A549 (cell line): Measurements from ENCODE around the gene CEACAM16. TPM values are rescaled to one million over a fixed set of nuclear protein-coding genes. Genes with fewer than 3 reads are reported as not detected.

Source experiments
- BHLHE40 ChIP-seq: IDR thresholded peaks from 2 replicates; pipeline ENCODE4 v1.6.1; 2012; ENCODE audit warnings: low read depth, low read length, inconsistent platforms
- CBX8 ChIP-seq: fragments of 200-600 bp; sonication (generic); IDR thresholded peaks from 2 replicates; pipeline ENCODE4 v1.6.1; 2016
- CEBPB ChIP-seq, 2 experiments: fragments of >200 bp in 1 of 2; sonication (Bioruptor Twin) in 1 of 2; formaldehyde crosslinking in 1 of 2; IDR thresholded peaks; 2 replicates each; pipeline ENCODE4 v1.6.1; 2012 to 2016
- EHF ChIP-seq: fragments of 250-450 bp; sonication (Bioruptor Pico); IDR thresholded peaks from 2 replicates; pipeline ENCODE4 v1.5.0; 2020; ENCODE audit warnings: mild to moderate bottlenecking
- EP300 ChIP-seq, 2 experiments: fragments of >200 bp; sonication (Bioruptor Twin); formaldehyde crosslinking; IDR thresholded peaks; 2 replicates in 1 of 2; 3 replicates in 1 of 2; pipeline ENCODE4 v1.6.1; 2016 to 2017
- ESRRA ChIP-seq: fragments of 150-350 bp; IDR thresholded peaks from 2 replicates; pipeline ENCODE4 v1.6.1; 2014; ENCODE audit warnings: mild to moderate bottlenecking, low read length, borderline replicate concordance
- FOSL2 ChIP-seq, 2 experiments: fragments of 450-650 bp in 1 of 2; fragments of >200 bp in 1 of 2; sonication (Bioruptor Twin) in 1 of 2; formaldehyde crosslinking; IDR thresholded peaks; 2 replicates each; pipeline versions ENCODE4 v1.5.0 to v1.6.1; 2016 to 2020; ENCODE audit warnings: mild to moderate bottlenecking in 1 of 2, moderate library complexity in 1 of 2
- GATA3 ChIP-seq: IDR thresholded peaks from 2 replicates; pipeline ENCODE4 v1.6.1; 2012; ENCODE audit warnings: borderline replicate concordance
- HDAC2 ChIP-seq: fragments of 200-600 bp; sonication (generic); IDR thresholded peaks from 2 replicates; pipeline ENCODE4 v1.6.1; 2016
- HEYL ChIP-seq: fragments of 250-450 bp; sonication (Bioruptor Pico); IDR thresholded peaks from 2 replicates; pipeline ENCODE4 v1.8.0; 2021; ENCODE audit warnings: mild to moderate bottlenecking, moderate library complexity
- HOXA7 ChIP-seq: fragments of 250-450 bp; sonication (Bioruptor Pico); IDR thresholded peaks from 2 replicates; pipeline ENCODE4 v1.5.0; 2020; ENCODE audit warnings: mild to moderate bottlenecking, moderate library complexity
- HOXB5 ChIP-seq: fragments of 250-450 bp; sonication (Bioruptor Pico); IDR thresholded peaks from 2 replicates; pipeline ENCODE4 v1.5.0; 2020; ENCODE audit warnings: mild to moderate bottlenecking, moderate library complexity
- KDM1A ChIP-seq: fragments of 200-600 bp; sonication (generic); IDR thresholded peaks from 2 replicates; pipeline ENCODE4 v1.6.1; 2016; ENCODE audit warnings: low read depth, mild to moderate bottlenecking
- KDM5A ChIP-seq: fragments of 200-600 bp; sonication (generic); IDR thresholded peaks from 2 replicates; pipeline ENCODE4 v1.6.1; 2016; ENCODE audit warnings: antibody characterized with exemption, mild to moderate bottlenecking
- MAFK ChIP-seq: fragments of 450-650 bp; IDR thresholded peaks from 2 replicates; pipeline ENCODE4 v1.6.1; 2014; ENCODE audit not compliant: partially characterized antibody
- MAZ ChIP-seq: fragments of 150-350 bp; IDR thresholded peaks from 2 replicates; pipeline ENCODE4 v1.6.1; 2014; ENCODE audit warnings: antibody characterized with exemption, low read depth, low read length, borderline replicate concordance
- NFE2L2 ChIP-seq: fragments of 150-350 bp; conservative IDR thresholded peaks from 2 replicates; pipeline ENCODE4 v1.6.1; 2014; ENCODE audit warnings: low read length
- NPAS2 ChIP-seq: fragments of 250-450 bp; sonication (Bioruptor Pico); IDR thresholded peaks from 2 replicates; pipeline ENCODE4 v1.8.0; 2022; ENCODE audit warnings: mild to moderate bottlenecking, moderate library complexity, borderline replicate concordance
- NR3C1 ChIP-seq: fragments of >200 bp; sonication (Bioruptor Twin); formaldehyde crosslinking; IDR thresholded peaks from 3 replicates; pipeline ENCODE4 v1.6.1; 2017
- PHF8 ChIP-seq: fragments of 200-600 bp; sonication (generic); IDR thresholded peaks from 2 replicates; pipeline ENCODE4 v1.6.1; 2016; ENCODE audit warnings: low read depth, mild to moderate bottlenecking, antibody characterized with exemption, moderate library complexity, borderline replicate concordance
- POLR2A ChIP-seq: IDR thresholded peaks from 2 replicates; pipeline ENCODE4 v1.6.1; 2012; ENCODE audit warnings: mild to moderate bottlenecking, low read length
- POLR2AphosphoS2 ChIP-seq: conservative IDR thresholded peaks from 2 replicates; pipeline ENCODE4 v1.6.1; 2012; ENCODE audit warnings: low read length, improper control_type of control experiment, inconsistent platforms
- RAD21 ChIP-seq, 2 experiments: fragments of >200 bp in 1 of 2; sonication (Bioruptor Twin) in 1 of 2; formaldehyde crosslinking in 1 of 2; IDR thresholded peaks in 1 of 2; conservative IDR thresholded peaks in 1 of 2; 2 replicates in 1 of 2; 3 replicates in 1 of 2; pipeline ENCODE4 v1.6.1; 2012 to 2018; ENCODE audit warnings: inconsistent platforms in 1 of 2
- RARB ChIP-seq: fragments of 250-450 bp; sonication (Bioruptor Pico); IDR thresholded peaks from 2 replicates; pipeline ENCODE4 v1.8.0; 2021; ENCODE audit warnings: mild to moderate bottlenecking, moderate library complexity
- RCOR1 ChIP-seq: fragments of 150-350 bp; IDR thresholded peaks from 2 replicates; pipeline ENCODE4 v1.6.1; 2014; ENCODE audit warnings: antibody characterized with exemption, low read length, low read depth
- RFX5 ChIP-seq: fragments of 450-650 bp; IDR thresholded peaks from 2 replicates; pipeline ENCODE4 v1.7.1; 2014; ENCODE audit warnings: antibody characterized with exemption, mild to moderate bottlenecking, moderate library complexity
- RNF2 ChIP-seq: fragments of 200-600 bp; sonication (generic); IDR thresholded peaks from 2 replicates; pipeline ENCODE4 v1.6.1; 2016; ENCODE audit warnings: low read depth, mild to moderate bottlenecking, antibody characterized with exemption, moderate library complexity, borderline replicate concordance
- SMC3 ChIP-seq: fragments of >200 bp; sonication (Bioruptor Twin); formaldehyde crosslinking; IDR thresholded peaks from 3 replicates; pipeline ENCODE4 v1.6.1; 2018; ENCODE audit warnings: inconsistent platforms
- TFCP2L1 ChIP-seq: fragments of 250-450 bp; sonication (Bioruptor Pico); IDR thresholded peaks from 2 replicates; pipeline ENCODE4 v1.5.0; 2021; ENCODE audit warnings: mild to moderate bottlenecking
- ZC3H11A ChIP-seq: fragments of 450-650 bp; IDR thresholded peaks from 2 replicates; pipeline ENCODE4 v1.6.1; 2014; ENCODE audit warnings: antibody characterized with exemption, mild to moderate bottlenecking
- ZFP36 ChIP-seq: fragments of 450-650 bp; IDR thresholded peaks from 2 replicates; pipeline ENCODE4 v1.6.1; 2014; ENCODE audit warnings: borderline replicate concordance; ENCODE audit not compliant: partially characterized antibody
- ZNF302 ChIP-seq: fragments of 250-450 bp; sonication (Bioruptor Pico); IDR thresholded peaks from 2 replicates; pipeline ENCODE4 v1.9.0; 2021; ENCODE audit warnings: inconsistent platforms, mild to moderate bottlenecking, moderate library complexity
- polyA plus RNA-seq, 4 experiments: library from polyadenylated mRNA; depleted of rRNA in 3 of 4; stranded (reverse); fragments of >200 nt; fragmentation: RNase III in 1 of 4; extraction: RNeasy Plus Mini Kit Qiagen cat#74134 plus additional on column Dnase treatment in 1 of 4; gene quantifications; 2 replicates in 3 of 4; 3 replicates in 1 of 4; pipeline ENCODE4 v1.2.3, GENCODE V29; 2011 to 2017
- TF ChIP-seq, protein P1 (sequence below): fragments of 150-350 bp; IDR thresholded peaks from 2 replicates; pipeline ENCODE4 v1.6.1; 2014; ENCODE audit warnings: low read depth, mild to moderate bottlenecking, low read length
- TF ChIP-seq, protein P2 (sequence below): fragments of >200 bp; sonication (Bioruptor Twin); formaldehyde crosslinking; IDR thresholded peaks from 2 replicates; pipeline ENCODE4 v1.6.1; 2016
- TF ChIP-seq, protein P3 (sequence below): IDR thresholded peaks from 2 replicates; pipeline ENCODE4 v1.6.1; 2012; ENCODE audit warnings: low read depth, borderline replicate concordance
- TF ChIP-seq, protein P4 (sequence below): IDR thresholded peaks from 2 replicates; pipeline ENCODE4 v1.6.1; 2012
- TF ChIP-seq, protein P5 (sequence below): fragments of 250-450 bp; sonication (Bioruptor Pico); IDR thresholded peaks from 2 replicates; pipeline ENCODE4 v1.5.0; 2020; ENCODE audit warnings: low read depth, mild to moderate bottlenecking, moderate library complexity
- TF ChIP-seq, protein P6 (sequence below): IDR thresholded peaks from 2 replicates; pipeline ENCODE4 v1.6.1; 2012
- TF ChIP-seq, protein P7 (sequence below): fragments of 450-650 bp; IDR thresholded peaks from 2 replicates; pipeline ENCODE4 v1.6.1; 2014; ENCODE audit warnings: antibody characterized with exemption

CEACAM16 gene
- polyA plus RNA-seq, 2 of the 4 experiments (the other 2 are of a cell fraction): not detected

DNA sequence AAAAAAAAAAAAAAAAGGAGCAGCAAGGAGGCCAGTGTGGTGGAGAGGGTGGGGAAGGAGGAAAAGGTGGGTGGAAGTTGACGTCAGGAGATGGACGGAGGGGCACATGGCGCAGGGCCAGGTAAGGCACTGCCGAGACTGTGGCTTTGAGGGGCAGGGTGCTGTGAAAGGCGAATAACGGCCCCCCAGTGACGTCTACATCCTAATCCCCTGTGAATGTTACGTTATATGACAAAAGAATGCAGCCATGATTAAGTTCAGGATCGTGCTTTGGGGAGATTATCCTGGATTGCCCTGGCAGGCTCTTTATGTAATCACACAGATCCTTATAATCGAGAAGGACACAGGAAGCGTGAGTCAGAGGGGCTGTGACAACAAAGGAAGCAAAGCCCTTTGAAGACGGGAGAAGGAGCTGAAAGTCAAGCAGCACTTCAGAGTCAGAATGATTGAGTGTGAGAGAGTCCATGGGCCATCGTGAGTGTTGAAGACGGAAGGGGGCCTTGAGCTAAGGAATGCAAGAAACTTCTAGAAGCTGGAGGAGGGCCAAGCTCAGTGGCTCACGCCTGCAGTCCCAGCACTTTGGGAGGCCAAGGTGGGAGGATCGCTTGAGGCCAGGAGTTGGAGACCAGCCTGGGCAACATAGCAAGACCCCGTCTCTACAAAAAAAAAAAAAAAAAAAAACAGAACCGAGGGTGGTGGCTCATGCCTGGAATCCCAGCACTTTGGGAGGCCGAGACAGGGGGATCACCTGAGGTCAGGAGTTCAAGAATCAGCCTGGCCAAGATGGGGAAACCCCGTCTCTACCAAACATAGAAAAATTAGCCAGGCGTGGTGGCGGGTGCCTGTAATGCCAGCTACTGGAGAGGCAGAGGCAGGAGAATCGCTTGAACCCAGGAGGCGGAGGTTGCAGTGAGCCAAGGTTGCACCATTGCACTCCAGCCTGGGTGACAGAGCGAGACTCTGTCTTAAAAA lies 13.8 kb upstream of the CEACAM16 start (continued):
- TF ChIP-seq, protein P1, sequence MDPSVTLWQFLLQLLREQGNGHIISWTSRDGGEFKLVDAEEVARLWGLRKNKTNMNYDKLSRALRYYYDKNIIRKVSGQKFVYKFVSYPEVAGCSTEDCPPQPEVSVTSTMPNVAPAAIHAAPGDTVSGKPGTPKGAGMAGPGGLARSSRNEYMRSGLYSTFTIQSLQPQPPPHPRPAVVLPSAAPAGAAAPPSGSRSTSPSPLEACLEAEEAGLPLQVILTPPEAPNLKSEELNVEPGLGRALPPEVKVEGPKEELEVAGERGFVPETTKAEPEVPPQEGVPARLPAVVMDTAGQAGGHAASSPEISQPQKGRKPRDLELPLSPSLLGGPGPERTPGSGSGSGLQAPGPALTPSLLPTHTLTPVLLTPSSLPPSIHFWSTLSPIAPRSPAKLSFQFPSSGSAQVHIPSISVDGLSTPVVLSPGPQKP: no peak; the same call in 1 of the 2 replicates
- TF ChIP-seq ZFP36: no peak
- TF ChIP-seq MAFK: peak; percentile 27
- TF ChIP-seq, protein P2, sequence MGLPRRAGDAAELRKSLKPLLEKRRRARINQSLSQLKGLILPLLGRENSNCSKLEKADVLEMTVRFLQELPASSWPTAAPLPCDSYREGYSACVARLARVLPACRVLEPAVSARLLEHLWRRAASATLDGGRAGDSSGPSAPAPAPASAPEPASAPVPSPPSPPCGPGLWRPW: peak; percentile 23; the same call in 1 of the 2 replicates
- peak; percentile 40; the same call in 1 of the 2 replicates for TF ChIP-seq EHF (CRISPR knock-in tag)
- TF ChIP-seq RCOR1: no peak
- TF ChIP-seq RFX5: 0 out of 2 replicates have a peak, but pooled peaks have one; percentile 10
- TF ChIP-seq POLR2A: no peak
- TF ChIP-seq, protein P3, sequence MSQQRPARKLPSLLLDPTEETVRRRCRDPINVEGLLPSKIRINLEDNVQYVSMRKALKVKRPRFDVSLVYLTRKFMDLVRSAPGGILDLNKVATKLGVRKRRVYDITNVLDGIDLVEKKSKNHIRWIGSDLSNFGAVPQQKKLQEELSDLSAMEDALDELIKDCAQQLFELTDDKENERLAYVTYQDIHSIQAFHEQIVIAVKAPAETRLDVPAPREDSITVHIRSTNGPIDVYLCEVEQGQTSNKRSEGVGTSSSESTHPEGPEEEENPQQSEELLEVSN: peak; percentile 67
- peak; percentile 84; the same call in 1 of the 2 replicates for TF ChIP-seq RARB (CRISPR knock-in tag)
- no peak for TF ChIP-seq TFCP2L1 (CRISPR knock-in tag)
- TF ChIP-seq ZNF302 (CRISPR knock-in tag): no peak
- TF ChIP-seq PHF8: no peak
- 0 out of 2 replicates have a peak, but pooled peaks have one; percentile 18 for TF ChIP-seq BHLHE40
- peak; percentile 97 for TF ChIP-seq HOXB5
- TF ChIP-seq, protein P4, sequence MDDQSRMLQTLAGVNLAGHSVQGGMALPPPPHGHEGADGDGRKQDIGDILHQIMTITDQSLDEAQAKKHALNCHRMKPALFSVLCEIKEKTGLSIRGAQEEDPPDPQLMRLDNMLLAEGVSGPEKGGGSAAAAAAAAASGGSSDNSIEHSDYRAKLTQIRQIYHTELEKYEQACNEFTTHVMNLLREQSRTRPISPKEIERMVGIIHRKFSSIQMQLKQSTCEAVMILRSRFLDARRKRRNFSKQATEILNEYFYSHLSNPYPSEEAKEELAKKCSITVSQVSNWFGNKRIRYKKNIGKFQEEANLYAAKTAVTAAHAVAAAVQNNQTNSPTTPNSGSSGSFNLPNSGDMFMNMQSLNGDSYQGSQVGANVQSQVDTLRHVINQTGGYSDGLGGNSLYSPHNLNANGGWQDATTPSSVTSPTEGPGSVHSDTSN: peak; percentile 79
- TF ChIP-seq ZC3H11A: no peak
- peak; percentile 77 to 87 for TF ChIP-seq CEBPB (IDR thresholded peaks at IDR 0.05)
- no peak for TF ChIP-seq KDM5A
- TF ChIP-seq HDAC2: no peak
- TF ChIP-seq SMC3: peak; percentile 37; the same call in 1 of the 3 replicates
- TF ChIP-seq POLR2AphosphoS2: no peak; the same call in 1 of the 2 replicates
- TF ChIP-seq HEYL (CRISPR knock-in tag): no peak; the same call in 1 of the 2 replicates
- no peak for TF ChIP-seq RNF2
- TF ChIP-seq, protein P5, sequence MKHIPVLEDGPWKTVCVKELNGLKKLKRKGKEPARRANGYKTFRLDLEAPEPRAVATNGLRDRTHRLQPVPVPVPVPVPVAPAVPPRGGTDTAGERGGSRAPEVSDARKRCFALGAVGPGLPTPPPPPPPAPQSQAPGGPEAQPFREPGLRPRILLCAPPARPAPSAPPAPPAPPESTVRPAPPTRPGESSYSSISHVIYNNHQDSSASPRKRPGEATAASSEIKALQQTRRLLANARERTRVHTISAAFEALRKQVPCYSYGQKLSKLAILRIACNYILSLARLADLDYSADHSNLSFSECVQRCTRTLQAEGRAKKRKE (CRISPR knock-in tag): 0 out of 2 replicates have a peak, but pooled peaks have one; percentile 15
- TF ChIP-seq RAD21 (conservative IDR thresholded peaks at IDR 0.05 in 1 of 2, IDR thresholded peaks at IDR 0.05 in 1 of 2): peak in 1 of 2 experiments; percentile 41; a peak in 3 of 5 replicates
- TF ChIP-seq, protein P6, sequence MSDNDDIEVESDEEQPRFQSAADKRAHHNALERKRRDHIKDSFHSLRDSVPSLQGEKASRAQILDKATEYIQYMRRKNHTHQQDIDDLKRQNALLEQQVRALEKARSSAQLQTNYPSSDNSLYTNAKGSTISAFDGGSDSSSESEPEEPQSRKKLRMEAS: peak; percentile 86
- peak; percentile 92 for TF ChIP-seq FOSL2 (IDR thresholded peaks at IDR 0.05)
- peak; percentile 98 for TF ChIP-seq FOSL2 (CRISPR knock-in tag; IDR thresholded peaks at IDR 0.05)
- 0 out of 2 replicates have a peak, but pooled peaks have one; percentile 63 for TF ChIP-seq ESRRA
- no peak for TF ChIP-seq MAZ
- TF ChIP-seq EP300 (IDR thresholded peaks at IDR 0.05): peak; percentile 98 to 99
- no peak for TF ChIP-seq CBX8
- TF ChIP-seq, protein P7, sequence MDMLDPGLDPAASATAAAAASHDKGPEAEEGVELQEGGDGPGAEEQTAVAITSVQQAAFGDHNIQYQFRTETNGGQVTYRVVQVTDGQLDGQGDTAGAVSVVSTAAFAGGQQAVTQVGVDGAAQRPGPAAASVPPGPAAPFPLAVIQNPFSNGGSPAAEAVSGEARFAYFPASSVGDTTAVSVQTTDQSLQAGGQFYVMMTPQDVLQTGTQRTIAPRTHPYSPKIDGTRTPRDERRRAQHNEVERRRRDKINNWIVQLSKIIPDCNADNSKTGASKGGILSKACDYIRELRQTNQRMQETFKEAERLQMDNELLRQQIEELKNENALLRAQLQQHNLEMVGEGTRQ: no peak
- no peak for TF ChIP-seq KDM1A
- TF ChIP-seq GATA3: peak; percentile 96
- no peak for TF ChIP-seq NFE2L2
- TF ChIP-seq HOXA7: peak; percentile 8; the same call in 1 of the 2 replicates
- TF ChIP-seq NPAS2 (CRISPR knock-in tag): no peak
- no peak for TF ChIP-seq NR3C1
